Measurements from ENCODE around the gene FASN. TPM values are rescaled to one million over a fixed set of nuclear protein-coding genes. Genes with fewer than 3 reads are reported as not detected.

FASN gene
- total RNA-seq, 2 experiments from 2014 or later: 209 to 212 TPM

DNA sequence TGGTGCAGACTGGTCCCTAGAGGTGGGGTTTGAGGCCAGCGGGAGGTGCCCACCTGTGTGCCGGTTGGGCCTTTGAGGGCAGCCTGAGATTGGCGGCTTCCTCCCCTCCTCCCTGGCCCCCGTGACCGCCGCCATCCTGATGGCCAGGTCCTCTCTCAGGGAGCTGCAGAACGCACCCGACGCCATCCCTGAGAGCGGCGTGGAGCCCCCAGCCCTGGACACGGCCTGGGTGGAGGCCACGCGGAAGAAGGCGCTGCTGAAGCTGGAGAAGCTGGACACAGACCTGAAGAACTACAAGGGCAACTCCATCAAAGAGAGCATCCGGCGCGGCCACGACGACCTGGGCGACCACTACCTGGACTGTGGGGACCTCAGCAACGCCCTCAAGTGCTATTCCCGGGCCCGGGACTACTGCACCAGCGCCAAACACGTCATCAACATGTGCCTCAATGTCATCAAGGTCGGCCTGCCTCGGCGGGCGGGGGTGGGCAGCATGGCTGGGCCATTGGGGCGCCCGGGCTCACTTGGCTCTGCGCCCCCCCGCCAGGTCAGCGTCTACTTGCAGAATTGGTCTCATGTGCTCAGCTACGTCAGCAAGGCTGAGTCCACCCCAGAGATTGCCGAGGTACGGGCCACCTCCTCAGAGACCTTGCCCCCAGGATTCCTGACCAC, 43.5 kb downstream of the FASN start:
- Mint-ChIP-seq H3K9me3 (no peaks in the 10 kb centered on the region), H3K4me3 (no peak overlapping the region), H3K36me3 (peaks cover 8% of the 10 kb centered on the region), H3K27ac (no peak overlapping the region), H3K4me1 (ENCODE audit: low read depth) (peaks cover 21% of the 10 kb centered on the region), H3K27me3 (no peaks in the 10 kb centered on the region)
- intact Hi-C loops (cut with micrococcal nuclease): no loop called here
- no peak for DNase-seq
- CTCF ChIA-PET: interaction anchor here (0.6 to 1.3 kb wide), 3 partner anchors 17 to 95 kb away, joined by 3 to 4 read pairs (median 4); partner anchors contain the start of gene DCXR
- POLR2A ChIA-PET: no interaction called here

DNA sequence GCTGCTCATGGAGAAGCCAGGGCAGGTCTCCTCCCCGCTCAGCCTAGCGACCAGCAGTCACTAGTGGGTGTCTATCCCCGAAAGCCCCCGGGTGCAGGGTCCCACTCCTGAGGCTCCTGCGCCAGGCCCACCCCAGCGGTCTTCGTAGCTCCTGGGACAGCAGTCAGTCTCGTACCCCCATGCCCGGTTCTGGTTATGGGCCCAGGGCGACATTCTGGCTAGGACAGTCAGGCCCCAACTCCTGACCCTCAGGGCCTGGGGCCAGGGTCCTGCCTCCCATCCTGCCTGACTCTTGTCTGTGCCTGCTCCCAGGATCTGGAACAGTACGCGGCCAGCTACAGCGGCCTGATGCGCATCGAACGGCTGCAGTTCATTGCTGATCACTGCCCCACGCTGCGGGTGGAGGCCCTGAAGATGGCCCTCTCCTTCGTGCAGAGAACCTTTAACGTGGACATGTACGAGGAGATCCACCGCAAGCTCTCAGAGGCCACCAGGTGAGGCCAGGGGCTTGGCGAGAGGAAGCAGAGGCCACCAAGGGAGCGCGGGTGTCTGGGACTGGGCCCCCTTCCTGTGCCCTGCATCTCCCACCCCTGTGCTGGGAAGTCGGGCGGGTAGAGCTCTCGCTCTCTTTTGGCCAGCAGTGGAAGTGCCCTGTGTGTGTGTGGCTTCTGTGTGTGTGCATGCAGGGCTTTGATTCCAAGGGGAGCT, 44.3 kb downstream of the FASN start:
- DNase-seq: no peak
- Mint-ChIP-seq H3K27me3 (no peaks in the 10 kb centered on the region), H3K36me3 (peaks cover 8% of the 10 kb centered on the region), H3K9me3 (no peaks in the 10 kb centered on the region), H3K4me3 (peak overlapping the region; percentile 82), H3K4me1 (ENCODE audit: low read depth) (peaks cover 21% of the 10 kb centered on the region), H3K27ac (no peak overlapping the region)
- CTCF ChIA-PET: interaction anchor here (0.9 to 1.1 kb wide), 2 partner anchors 16 to 94 kb away, joined by 3 to 4 read pairs; partner anchors contain the start of gene DCXR
- intact Hi-C loops (cut with micrococcal nuclease): no loop called here
- POLR2A ChIA-PET: interaction anchor here (0.5 to 3.0 kb wide), 2 partner anchors 16 to 105 kb away, joined by 3 to 9 read pairs; partner anchors contain the start of gene DCXR

DNA sequence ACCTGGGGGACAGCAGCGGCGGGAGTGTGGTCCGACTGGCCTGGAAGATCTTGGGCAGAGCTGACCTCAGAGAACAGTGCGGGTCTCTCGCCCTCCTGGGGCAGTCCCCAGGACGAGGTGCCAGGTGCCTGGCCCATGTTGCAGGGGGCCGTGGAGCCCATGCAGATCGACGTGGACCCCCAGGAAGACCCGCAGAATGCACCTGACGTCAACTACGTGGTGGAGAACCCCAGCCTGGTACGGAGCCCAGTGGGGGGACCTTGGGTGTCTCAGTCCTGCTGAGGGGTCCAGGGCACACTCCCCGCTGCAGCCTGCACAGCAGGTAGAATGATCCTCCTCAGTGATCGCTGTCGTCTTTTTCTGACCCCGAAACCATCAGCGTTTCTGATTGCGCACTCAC, 44.9 kb downstream of the FASN start:
- CTCF ChIA-PET: interaction anchor here (1.1 to 1.5 kb wide), 2 partner anchors 22 to 94 kb away, joined by 3 to 6 read pairs; partner anchors contain the start of gene RAC3

DNA sequence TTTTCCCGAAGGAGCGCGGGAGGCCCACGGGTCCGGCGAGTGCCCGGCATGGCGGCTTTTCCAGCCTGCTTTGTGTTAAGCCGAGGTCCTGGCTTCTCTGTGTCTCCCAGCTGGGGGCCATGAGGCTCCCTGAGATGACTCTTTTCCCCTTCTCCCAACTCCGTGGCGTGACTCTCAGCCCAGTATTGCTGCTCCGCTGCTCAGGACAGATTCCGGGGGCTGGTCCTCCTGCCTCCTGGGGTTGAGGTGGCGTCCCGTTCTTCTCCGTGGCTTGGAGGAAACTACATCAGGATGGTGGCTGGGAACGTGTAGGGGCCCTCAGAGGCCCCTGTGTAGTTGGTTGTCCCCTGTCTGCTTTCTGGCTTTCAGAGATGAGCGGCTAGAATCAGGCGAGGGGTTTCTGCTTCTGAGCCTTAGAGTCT, 45.4 kb downstream of the FASN start:
- ChIA-PET POLR2A (interaction anchor here (1.0 to 3.0 kb wide), 2 partner anchors 11 to 15 kb away, joined by 3 to 9 read pairs; partner anchors contain the start of gene DCXR), CTCF (interaction anchor here (1.0 to 1.5 kb wide), 2 partner anchors 22 to 93 kb away, joined by 4 to 6 read pairs; partner anchors contain the start of gene RAC3)
- no peak for DNase-seq
- Mint-ChIP-seq H3K9me3 (no peaks in the 10 kb centered on the region), H3K27me3 (no peaks in the 10 kb centered on the region), H3K36me3 (peaks cover 3% of the 10 kb centered on the region), H3K27ac (no peak overlapping the region), H3K4me1 (ENCODE audit: low read depth) (peaks cover 21% of the 10 kb centered on the region), H3K4me3 (peak overlapping the region; percentile 82)
- intact Hi-C loops (cut with micrococcal nuclease): no loop called here

More for the DNA sequence above, 44.9 kb downstream of the FASN start:
- POLR2A ChIA-PET: interaction anchor here (0.5 to 3.0 kb wide), 2 partner anchors 15 to 105 kb away, joined by 3 to 9 read pairs; partner anchors contain the start of gene DCXR
- Mint-ChIP-seq H3K9me3 (no peaks in the 10 kb centered on the region), H3K27ac (no peak overlapping the region), H3K27me3 (no peaks in the 10 kb centered on the region), H3K4me1 (ENCODE audit: low read depth) (peaks cover 21% of the 10 kb centered on the region), H3K36me3 (peaks cover 8% of the 10 kb centered on the region), H3K4me3 (peak overlapping the region; percentile 82)
- intact Hi-C loops (cut with micrococcal nuclease): no loop called here
- no peak for DNase-seq

DNA sequence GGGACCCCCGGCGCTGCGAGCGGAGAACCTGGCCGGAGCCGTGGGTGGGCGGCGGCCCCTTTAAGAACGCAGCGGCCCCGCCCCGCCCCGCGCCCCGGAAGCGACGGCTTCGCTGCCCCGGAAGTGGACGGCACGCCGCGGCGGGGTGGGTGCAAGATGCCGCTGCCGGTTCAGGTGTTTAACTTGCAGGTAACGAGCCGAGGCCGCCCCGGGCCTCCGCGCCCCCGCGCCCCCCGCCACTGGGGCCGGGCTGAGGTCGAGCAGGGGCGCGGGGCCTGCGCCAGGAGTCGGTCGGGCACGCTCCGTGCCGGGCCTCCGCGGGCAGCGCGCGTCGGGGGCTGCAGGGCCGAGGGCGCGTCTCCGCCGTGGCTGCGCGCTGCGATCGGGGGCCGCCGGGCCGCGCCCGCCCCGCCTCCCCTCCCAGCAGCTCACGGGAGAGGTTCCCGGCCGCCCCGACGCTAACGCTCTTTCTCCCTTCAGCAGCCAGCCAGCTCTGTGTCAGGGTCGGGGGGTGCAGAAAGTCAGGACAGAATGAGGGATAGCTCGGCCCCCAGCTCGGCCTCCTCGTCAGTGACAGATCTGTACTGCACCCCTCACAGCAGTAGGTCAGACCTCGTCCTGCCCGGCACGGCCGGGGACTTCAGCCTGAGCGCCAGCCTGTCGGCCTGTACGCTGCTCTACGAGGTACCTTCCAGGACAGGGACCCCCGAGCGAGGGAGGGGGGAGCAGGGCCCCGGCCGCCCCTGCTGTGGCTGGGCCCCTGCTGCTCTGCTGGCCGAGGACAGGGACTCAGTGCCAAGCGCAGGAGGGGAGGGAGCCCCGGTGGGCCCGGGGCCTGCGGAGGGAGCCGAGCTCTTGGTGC, 46.0 kb downstream of the FASN start, which contains the start of the genes GPS1 and RFNG:
GPS1 (plus strand) TSS at position 123 of the 862 bp plus-strand sequence; CDS start at position 157, 34 bp downstream.
RFNG (minus strand) TSS at position 36 of the 862 bp plus-strand sequence. CDS start 45 bp downstream, outside the sequence.
- Mint-ChIP-seq H3K27me3 (no peaks in the 10 kb centered on the region), H3K27ac (no peak within 1 kb of the TSS), H3K4me1 (ENCODE audit: low read depth) (peaks cover 21% of the 10 kb centered on the region), H3K36me3 (peaks cover 2% of the 10 kb centered on the region), H3K4me3 (peak within 1 kb of the TSS; percentile 83), H3K9me3 (no peaks in the 10 kb centered on the region)
- DNase-seq: peak; percentile 86
- CTCF ChIA-PET: interaction anchor here (1.0 to 1.5 kb wide), 2 partner anchors 21 to 92 kb away, joined by 4 to 6 read pairs; partner anchors contain the start of gene RAC3
- POLR2A ChIA-PET: interaction anchor here (1.0 to 3.0 kb wide), 3 partner anchors 12 to 46 kb away, joined by 3 to 9 read pairs (median 4); partner anchors contain the start of genes DCXR and FASN
- intact Hi-C loops (cut with micrococcal nuclease): no loop called here

DNA sequence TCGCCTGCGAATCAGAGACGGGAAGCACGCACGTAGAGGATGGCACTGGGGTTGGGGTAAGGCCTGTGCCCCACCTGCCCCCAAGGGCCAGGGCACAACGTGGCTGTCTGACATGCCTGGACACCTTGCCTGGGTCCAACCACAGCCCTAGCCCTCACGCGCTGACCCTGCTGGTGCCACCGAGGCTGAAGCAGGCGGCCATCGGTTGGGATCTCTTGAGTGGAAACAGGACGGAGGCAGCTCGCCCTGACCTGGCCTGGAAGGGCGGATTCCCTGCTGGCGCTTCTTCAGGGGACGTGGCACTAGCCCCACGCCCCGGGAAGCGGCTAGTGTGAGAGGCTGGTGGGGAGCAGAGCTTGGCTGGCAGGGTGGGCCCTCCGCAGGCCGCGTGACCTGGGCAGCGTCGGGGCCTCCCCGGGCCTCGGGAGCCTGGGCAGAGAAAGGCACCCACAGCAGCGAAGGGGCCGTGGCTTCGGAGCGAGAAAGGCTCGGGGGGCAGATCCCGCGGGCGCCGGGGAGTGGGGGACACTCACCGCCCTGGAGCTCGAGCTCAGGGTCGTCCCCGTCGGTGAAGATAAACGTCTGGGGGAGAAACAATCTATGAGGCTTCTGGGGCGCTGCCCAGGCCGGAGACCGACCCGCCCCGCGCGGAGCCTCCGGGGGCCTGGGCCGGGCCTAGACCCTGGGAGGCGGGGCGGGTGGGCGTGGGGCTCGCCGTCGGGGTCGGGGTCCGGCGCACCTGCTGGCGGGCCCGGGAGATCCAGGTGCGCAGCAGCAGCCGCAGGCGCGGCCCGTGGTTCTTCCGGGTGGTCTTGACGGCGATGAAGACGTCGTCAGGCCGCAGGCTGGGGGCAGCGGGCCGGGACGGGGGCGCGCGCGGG, 47.0 kb downstream of the FASN start:
- no peaks in the 10 kb centered on the region for H3K9me3 Mint-ChIP-seq
- no peak overlapping the region for H3K27ac Mint-ChIP-seq
- DNase-seq: no peak
- intact Hi-C loops (cut with micrococcal nuclease): no loop called here
- POLR2A ChIA-PET: interaction anchor here (0.8 to 3.0 kb wide), 4 partner anchors 13 to 47 kb away, joined by 4 to 9 read pairs (median 4); partner anchors contain the start of genes DCXR, DUS1L and FASN
- CTCF ChIA-PET: interaction anchor here (1.2 to 1.7 kb wide), 4 partner anchors 13 to 92 kb away, joined by 3 to 10 read pairs (median 6); partner anchors contain the start of gene DCXR
- H3K27me3 Mint-ChIP-seq: no peaks in the 10 kb centered on the region
- H3K4me3 Mint-ChIP-seq: peak overlapping the region; percentile 83
- H3K4me1 Mint-ChIP-seq (ENCODE audit: low read depth): peaks cover 21% of the 10 kb centered on the region
- peaks cover 2% of the 10 kb centered on the region for H3K36me3 Mint-ChIP-seq

DNA sequence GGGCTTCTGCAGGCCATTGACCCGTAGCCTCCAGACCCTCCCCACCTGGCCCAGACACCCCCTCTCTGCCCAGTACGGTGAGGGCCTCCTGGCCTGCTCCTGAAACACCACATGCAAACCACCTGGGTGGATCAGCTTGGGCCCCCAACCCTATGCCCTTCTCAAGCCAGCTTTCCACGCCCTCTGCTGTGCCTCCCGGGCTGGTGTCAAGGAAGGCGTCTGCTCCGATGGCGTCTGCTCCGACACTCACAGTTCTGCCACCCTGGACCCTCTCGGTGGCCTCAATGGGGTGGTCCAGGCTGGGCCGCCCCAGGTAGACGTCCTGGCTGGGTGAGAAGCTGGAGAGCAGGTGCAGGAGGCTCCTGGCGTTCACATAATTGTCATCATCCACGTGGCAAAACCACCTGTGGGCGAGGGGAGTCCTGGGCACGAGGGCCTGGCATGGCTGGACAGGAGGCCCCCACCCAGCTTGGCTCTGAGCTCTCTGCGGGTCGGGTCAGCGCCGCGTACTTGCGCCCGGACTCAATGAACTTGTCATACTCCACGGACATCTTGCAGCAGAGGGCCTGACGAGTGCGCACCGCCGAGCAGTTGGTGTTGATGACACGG, 47.8 kb downstream of the FASN start:
- CTCF ChIA-PET: interaction anchor here (1.2 to 1.7 kb wide), 4 partner anchors 13 to 91 kb away, joined by 3 to 10 read pairs (median 6); partner anchors contain the start of gene DCXR
- no peak for DNase-seq
- H3K36me3 Mint-ChIP-seq: peaks cover 2% of the 10 kb centered on the region
- no peak overlapping the region for H3K27ac Mint-ChIP-seq
- intact Hi-C loops (cut with micrococcal nuclease): no loop called here
- H3K27me3 Mint-ChIP-seq: no peaks in the 10 kb centered on the region
- POLR2A ChIA-PET: interaction anchor here (0.8 to 1.7 kb wide), 3 partner anchors 12 to 48 kb away, joined by 4 to 5 read pairs (median 4); partner anchors contain the start of genes DCXR, DUS1L and FASN
- no peaks in the 10 kb centered on the region for H3K9me3 Mint-ChIP-seq
- peak overlapping the region; percentile 83 for H3K4me3 Mint-ChIP-seq
- H3K4me1 Mint-ChIP-seq (ENCODE audit: low read depth): peaks cover 21% of the 10 kb centered on the region

DNA sequence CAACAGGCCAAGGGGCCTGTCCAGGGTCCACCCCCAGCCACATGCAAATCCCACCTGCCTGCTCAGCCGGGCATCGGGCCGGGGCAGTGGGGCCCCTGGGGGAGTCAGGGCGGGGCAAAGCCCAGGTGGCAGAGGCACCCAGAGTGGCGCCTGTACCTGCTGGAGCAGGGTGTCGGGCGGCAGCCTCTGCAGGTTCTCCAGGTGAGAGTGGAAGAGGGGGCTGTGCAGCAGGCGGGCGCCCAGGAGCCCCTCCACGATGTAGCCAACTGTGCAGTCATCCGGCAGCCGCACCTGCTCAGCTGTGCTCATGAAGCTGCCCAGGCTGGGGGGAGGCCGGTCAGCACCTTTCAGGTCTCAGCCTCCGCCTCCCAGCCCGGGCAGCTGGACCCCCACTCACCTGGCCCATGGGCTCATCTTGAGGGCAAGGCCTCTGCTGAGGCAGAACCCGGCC, 48.5 kb downstream of the FASN start:
- Mint-ChIP-seq H3K4me3 (no peak overlapping the region), H3K9me3 (no peaks in the 10 kb centered on the region), H3K4me1 (ENCODE audit: low read depth) (peaks cover 21% of the 10 kb centered on the region), H3K36me3 (peaks cover 2% of the 10 kb centered on the region), H3K27ac (no peak overlapping the region), H3K27me3 (no peaks in the 10 kb centered on the region)
- no peak for DNase-seq
- intact Hi-C loops (cut with micrococcal nuclease): no loop called here
- CTCF ChIA-PET: interaction anchor here (0.5 to 1.7 kb wide), 2 partner anchors 19 to 51 kb away, joined by 3 to 10 read pairs; no protein-coding TSS in a partner anchor
- POLR2A ChIA-PET: no interaction called here

DNA sequence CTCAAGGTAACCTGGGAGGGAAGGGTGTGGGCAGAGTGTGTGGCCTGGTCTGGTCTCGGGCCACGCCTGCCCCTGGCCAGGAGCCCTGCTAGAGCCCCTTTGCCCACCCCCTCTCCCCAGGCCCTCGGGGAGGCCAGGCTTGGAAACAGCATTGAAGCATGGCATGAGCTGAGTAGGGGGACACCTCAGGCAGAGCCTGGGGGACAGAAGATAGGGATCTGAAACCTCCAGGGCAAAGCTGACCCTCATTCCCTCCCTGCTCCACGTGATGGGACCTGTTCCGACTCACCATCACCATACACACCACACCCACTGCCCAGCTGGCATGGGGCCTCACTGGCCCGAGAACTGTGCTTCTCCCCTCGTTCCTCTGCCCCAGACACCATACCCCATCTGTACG, 48.9 kb downstream of the FASN start:
- peaks cover 21% of the 10 kb centered on the region for H3K4me1 Mint-ChIP-seq (ENCODE audit: low read depth)
- ChIA-PET POLR2A (no interaction called here), CTCF (interaction anchor here (0.5 kb wide), 1 partner anchor 51 kb away, joined by 3 read pairs; no protein-coding TSS in a partner anchor)
- no peaks in the 10 kb centered on the region for H3K9me3 Mint-ChIP-seq
- no peak for DNase-seq
- intact Hi-C loops (cut with micrococcal nuclease): no loop called here
- no peak overlapping the region for H3K27ac Mint-ChIP-seq
- no peaks in the 10 kb centered on the region for H3K27me3 Mint-ChIP-seq
- H3K36me3 Mint-ChIP-seq: peaks cover 2% of the 10 kb centered on the region
- H3K4me3 Mint-ChIP-seq: peak overlapping the region; percentile 12

DNA sequence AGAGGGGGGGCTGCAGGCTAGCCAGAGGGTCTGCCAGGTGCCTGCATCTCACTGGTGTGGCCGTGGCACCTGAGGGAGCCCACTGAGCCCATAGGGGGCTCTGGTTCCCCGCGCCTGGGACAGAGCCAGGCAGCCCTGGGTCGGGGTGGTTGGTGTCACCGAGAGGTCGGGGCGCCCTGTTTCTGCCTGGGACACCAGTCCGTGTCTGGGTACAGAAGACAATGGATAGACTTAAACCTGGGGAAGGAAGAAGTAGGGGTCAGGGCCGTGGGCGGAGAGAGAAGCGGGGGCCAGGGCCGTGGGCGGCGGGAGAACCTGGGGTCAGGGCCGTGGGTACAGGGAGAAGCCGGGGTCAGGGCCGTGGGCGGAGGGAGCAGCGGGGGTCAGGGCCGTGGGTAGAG, 49.5 kb downstream of the FASN start:
- peaks cover 19% of the 10 kb centered on the region for H3K4me1 Mint-ChIP-seq (ENCODE audit: low read depth)
- intact Hi-C loops (cut with micrococcal nuclease): no loop called here
- no peak overlapping the region for H3K4me3 Mint-ChIP-seq
- CTCF ChIA-PET: interaction anchor here (1.1 kb wide), 1 partner anchor 18 kb away, joined by 3 read pairs; no protein-coding TSS in a partner anchor
- no peaks in the 10 kb centered on the region for H3K27me3 Mint-ChIP-seq
- no peak overlapping the region for H3K27ac Mint-ChIP-seq
- DNase-seq: no peak
- POLR2A ChIA-PET: no interaction called here
- peaks cover 2% of the 10 kb centered on the region for H3K36me3 Mint-ChIP-seq
- H3K9me3 Mint-ChIP-seq: no peaks in the 10 kb centered on the region

Data from activated CD4-positive, alpha-beta memory T cell treated with anti-CD3 and anti-CD28 coated beads for 36 hours (primary cell).